HG02973 (cell line): ENCODE results near the gene GAS7.
A peak's percentile ranks its signal among the peaks of the same experiment; 100 is the strongest.

Source experiments
- ATAC-seq: cut with Tn5 transposase; IDR thresholded peaks from one replicate; pipeline ENCODE4 v1.9.1; 2021; ENCODE audit warnings: moderate library complexity; ENCODE audit not compliant: unreplicated experiment

GAS7 gene

DNA sequence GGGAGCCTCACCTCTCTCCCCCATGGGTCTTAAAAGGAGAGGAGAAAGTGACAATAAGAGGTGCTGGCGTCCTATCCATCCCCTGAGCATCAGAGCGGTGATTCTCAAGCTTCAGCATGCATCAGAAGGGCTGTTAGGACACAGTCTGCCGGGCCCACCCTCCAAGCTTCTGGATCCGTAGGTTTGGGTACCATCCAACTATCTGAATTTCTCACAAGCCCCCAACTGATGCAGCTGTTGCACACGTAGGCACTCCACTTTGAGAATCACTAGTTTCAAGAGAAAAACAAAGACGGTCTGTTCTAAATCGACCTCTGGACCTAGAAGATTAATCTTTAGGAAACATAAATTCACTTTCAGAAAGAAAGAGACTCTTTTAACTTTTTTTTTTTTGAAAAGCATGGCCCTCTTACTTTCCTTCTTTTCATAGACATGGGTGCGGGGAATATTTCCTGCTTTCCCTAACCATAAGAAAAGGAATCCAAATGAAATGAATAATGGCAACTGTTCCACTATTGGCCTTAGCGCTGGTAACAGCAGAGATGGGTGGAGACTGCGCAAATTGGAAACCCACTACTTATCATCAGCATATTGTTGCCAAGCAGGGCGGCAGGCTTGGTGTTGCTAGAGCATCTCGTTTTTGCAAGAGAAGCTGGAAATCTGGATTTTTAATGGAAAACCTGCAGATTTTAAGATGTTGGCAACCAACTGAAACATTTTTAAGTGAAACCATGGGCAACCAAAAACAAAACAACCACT is 144.4 kb downstream of the GAS7 start:
- ATAC-seq: no peak

DNA sequence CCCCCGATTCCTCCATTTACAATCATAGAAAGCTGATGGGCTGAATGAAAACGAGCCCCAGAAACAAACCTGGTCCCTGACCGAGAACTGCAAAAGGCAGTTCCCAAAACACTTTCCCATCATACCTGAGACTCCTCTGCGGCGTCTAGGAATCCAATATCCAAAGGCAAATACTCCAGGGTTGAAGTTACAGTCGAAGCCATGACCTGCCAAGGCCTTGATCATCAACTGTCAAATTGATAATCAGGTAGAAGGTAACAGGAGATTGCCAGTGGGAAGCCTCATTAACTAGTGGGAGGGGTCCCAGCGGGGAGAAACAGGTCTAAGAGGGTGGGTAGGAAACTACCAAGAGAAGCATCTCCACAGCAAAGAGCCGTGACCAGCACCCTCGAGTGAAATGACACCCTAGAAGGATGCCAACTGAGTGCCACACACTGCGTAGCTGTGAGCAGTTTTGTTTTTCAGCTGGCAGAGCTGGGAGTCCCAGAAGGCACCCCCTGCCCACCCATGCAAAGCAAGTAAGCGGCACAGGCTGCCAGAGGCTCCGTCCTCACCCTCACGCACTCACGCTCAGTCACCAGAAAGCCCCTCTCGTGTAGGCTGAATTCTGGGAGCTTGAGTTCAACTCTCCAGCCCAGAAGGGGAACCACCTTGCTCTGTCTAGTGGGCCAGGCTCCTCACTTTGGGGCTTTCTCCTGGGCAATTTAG is 146.1 kb downstream of the GAS7 start:
- no peak for ATAC-seq

DNA sequence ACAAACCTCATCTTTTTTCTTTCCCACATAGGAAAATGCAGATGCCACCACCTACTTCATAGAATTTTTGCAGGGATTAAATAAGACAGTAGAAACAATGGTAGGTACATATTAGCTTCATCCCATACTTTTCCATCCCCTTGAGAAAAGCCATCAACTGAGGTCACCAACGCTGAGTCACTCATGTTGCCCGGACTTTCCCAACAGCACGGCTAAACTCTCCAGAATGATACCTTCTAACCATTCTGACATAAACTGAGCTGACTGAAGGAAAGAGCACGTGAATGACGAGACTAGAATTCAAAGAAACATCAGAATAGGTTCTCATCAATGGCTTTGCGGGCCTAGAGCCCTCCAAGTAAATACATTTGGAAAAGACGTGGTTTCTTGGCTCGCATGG is 147.3 kb downstream of the GAS7 start:
- no peak for ATAC-seq

DNA sequence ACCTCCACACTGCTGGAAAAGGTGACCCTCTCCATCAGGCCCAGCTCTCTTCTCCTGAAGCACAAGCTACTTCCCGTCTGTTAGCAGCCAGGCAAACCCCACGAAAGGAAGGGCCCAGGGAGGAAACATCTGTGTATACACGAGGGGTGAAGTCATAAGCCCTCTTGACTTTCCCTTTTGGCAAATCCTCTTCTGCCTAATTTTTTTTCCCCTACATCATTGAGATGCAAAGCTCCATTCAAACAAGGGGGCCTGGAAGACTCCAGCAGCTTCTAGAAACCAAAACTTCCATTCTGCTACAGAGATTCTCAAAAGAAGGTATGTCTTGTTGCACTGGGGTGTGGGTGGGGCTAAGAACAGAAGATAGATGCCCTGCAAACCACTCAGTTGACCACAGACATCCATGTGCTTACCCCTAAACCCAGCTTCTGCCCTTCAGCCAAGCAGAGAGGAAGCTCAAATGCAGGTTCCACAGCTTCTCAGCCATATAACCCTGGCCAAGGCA is 147.8 kb downstream of the GAS7 start:
- peak; percentile 34 for ATAC-seq

DNA sequence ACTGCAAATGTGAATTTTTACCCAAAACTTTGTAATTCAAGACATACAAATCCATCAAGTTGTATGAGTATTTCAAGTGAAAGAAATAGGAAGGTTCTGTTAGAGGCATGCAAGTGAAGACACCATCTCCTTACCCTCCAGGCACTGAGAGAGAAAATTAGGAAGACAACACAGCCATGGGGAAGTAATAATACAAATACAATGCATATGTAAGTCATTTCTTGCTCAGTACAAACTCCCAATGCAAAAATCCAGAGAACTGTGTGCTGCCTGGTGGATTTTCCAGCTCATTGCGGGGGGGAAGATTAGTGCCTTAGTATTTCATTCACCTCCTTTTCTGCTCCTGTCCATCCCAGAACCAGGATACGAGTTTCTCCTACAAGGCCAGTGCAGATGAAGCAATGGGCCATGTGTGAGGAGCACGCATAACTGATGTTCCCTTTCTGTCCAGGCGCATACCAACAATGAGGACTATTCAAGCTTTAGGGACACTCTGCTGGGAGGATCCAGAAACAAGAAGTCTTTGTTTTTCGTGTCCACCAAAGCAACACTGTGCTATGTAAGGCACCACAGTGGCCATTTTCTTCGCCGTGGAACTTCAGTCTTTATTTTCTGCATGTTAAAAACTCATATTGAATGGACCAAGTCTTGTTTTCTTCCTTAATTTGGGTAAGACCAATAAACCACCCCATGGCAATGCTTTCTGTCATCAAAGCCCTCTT is 149.6 kb downstream of the GAS7 start:
- no peak for ATAC-seq

DNA sequence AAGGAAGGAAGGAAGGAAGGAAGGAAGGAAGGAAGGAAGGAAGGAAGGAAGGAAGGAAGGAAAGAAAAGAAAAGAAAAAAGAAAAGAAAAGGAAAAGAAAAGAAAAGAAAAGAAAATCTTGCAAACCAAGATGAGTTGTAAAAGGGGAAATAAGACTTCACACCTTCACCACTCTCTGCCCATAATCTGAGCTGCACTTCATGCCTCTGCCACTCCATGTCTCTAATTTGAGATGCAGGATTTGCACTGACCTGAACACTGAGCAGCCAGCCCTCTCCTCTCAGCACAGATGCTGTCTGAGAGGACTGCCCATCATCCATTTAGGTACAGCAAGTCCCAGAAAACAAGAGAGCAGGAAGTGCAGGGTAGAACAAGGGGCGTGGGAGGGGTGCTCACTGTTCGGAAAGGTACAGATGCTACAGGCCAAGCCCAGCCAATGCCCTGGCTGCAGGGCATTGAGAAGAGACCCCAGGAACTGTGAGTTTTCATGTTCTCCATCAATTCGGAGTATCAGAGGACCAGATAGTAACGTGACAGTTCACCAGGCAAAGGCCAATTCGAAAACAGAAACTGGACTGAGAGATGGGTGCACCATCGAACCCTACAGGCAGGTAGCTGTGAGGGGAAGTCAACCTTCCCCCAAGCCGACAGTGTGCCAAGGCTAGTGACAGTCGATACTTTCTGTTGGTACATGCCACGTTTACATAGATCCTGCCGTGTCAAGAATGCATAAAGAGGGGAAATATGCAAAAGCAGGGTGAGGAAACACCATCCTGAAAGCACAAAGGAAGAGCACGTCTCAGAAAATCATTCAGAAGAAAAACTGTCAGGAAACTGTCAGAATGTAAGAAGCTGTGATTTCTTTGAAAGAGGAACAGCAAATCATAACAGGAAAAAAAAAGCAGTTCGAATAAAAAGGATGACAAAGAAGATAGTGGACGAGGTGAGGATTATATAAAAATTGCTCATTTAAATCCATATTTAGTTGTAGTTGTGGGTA is 151.3 kb downstream of the GAS7 start:
- ATAC-seq: peak; percentile 38

DNA sequence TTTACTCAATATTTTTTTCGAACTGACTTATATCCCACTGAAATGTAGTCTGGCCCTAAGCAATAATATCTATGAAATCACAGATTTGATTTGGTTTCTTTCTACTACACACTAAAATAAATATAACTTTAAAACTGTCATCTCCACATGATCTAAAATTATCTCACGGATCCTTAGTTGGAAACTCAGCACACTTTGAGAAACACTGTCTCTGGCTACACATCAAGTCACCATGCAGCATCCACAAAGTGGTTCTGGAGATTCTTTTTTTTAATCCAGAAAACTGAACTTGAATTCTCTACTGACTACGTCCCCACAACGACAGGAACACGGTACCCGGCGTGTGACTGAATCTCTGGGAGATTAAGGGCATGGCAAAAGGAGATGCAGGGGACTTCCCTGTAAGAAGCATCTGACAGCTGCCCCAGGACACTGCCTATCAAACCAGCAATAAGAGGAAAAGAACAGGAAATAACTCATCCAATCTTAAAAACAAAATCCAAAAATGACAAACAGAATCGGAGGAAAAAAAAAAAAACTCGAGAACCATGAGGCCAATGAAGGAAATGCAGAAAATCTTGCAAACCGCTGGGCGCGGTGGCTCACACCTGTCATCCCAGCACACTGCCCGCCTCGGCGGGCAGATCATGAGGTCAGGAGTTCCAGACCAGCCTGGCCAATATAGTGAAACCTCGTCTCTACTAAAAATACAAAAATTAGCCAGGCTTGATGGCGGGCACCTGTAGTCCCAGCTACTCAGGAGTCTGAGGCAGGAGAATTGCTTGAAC is 152.3 kb downstream of the GAS7 start:
- no peak for ATAC-seq

DNA sequence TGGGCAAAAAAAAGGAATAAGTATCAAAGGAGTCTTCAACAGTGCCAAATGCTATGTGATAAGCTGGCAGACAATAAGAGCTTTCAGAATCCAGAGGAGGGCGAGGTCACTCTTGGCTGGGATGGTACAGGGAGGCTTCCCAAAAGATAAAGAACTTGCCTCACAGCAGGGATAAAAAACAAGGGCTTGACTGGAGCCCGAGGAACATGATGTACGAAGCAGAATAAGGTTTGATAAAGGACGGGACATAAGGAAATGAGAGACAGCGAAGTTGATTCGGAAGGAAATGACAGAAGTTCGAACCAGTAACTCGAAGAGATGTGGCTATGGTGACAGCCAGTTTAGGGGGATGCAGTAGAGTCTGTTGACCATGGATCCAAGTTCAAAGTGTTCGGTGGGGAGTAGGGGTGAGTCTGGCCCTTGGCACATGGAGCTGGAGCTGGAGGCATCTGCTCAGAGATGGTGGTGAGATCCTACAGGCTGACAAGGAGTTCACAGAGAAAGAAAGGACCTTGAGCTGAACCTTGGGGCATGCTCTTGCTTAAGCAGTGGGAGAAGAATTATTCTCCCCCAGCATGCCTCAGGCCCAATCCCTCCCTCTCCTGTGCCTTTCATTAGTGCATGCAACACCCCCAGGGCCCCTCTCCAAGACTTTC is 155.7 kb downstream of the GAS7 start:
- ATAC-seq: no peak

DNA sequence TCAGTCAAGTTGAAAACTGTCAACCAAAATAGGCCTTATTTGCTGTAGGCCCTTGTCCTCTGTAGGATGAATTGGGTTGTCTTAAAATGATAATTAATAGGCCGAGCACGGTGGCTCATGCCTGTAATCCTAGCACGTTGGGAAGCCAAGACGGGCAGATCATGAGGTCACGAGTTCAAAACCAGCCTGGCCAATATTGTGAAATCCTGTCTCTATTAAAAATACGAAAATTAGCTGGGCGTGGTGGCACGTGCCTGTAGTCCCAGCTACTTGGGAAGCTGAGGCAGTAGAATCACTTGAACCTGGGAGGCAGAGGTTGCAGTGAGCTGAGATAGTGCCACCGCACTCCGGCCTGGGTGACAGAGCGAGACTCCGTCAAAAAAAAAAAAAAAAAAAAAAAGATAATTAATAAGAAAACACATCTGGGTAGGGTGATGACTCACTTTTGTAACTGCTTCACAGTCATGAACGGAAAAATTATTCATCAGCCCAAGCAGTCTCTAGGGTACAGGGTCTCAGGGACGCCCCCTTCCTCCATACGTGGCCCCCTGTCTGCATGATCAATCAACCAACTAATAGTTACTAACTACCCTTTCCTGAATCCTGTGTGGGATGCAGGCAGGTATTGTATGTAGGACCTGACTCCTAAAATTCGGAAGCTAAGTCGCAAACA is 156.4 kb downstream of the GAS7 start:
- no peak for ATAC-seq

DNA sequence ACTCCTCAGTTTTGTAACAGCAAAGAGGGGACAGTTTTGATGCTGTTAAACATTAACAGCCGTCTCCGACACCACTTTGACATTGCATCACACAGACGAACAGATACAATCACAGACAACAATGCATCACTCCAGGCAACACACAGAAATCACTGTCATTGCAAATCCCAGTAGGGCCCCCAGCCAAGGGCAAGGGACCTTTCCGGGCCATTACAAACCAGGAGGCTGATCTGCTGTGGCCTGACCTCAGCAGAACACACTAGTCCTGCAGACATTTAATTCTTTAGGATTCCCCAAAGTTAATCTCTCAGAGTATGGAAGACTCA is 157.2 kb downstream of the GAS7 start:
- ATAC-seq: no peak

DNA sequence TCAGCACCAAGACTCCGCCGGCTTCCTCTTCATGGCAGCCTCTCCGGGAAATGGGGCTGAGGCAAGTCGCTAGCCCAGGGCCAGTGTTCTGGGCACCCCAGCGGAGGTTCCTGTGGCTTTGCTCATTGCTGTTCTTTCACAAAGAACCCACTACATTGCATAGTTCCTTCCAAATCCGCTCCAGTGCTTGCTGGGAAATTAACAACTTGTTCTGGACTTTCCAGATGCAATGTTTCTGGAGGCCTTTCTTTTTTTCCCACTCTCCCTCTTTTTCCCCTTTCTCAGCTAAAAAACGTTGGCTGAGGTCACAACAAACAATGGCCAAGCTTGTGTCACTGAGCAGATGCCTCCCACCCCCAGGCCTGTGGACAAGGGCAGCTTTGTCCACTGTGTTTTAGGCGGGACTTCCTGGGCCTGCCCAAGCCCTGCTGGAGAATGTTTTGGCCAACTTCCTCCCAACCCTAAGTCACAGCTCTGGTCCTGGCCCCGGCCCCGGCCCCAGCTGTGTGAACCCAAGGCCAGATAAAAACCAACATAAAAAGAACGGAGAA is 161.8 kb downstream of the GAS7 start:
- no peak for ATAC-seq

DNA sequence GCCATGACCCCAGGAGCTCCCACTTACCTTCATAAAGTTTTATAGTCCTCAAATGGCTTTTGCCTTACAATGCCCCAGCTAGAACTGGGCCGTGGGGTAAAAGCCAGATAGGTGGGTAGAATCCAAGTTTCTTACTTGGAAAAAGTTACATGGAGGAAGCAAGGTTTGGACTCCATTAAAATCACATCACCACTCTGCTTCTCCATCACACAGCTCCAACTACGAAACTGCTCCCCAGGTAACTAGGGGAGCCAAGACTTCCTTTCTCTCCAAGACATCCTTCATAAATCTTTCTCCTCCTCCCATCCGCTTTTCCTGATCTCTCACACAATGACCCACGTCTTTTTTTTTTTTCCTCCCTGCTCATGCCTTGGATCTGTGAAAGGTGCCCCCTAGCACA is 162.5 kb downstream of the GAS7 start:
- ATAC-seq: no peak

DNA sequence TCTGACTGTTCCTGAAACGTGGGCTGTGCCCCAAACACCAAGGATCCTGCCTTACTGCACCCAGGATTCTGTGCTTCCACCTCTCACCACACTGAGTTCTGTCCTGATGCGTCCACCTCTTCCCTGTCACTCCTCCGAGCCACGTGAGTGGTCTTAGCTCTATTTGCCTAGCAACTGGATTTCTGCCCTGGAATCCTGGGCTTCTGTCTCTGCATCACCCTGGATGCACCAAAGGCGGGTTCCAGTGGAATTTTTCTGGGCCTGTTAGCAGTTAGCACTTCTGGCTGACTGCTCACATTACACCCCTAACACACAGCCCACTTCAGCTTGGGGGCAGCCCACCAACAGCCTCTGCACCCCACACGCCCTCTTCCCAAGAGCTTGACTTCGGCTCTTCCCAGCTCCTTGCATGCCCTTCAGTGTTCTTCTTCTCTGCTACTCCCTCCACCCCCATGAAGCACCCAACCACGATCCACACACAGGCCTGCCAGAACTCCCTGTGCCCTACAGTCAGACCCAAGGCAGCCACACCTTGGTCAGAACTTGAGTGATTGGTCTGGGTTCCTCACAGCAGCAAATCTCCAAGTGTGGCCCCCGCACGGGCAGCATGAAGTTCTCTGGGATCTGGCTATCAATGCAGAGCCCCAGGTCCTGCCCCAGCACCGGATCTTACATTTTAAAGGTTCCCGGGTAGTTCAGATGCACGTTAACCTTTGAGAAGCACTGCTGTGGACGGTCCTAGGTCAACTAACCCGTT is 163.5 kb downstream of the GAS7 start:
- ATAC-seq: no peak

DNA sequence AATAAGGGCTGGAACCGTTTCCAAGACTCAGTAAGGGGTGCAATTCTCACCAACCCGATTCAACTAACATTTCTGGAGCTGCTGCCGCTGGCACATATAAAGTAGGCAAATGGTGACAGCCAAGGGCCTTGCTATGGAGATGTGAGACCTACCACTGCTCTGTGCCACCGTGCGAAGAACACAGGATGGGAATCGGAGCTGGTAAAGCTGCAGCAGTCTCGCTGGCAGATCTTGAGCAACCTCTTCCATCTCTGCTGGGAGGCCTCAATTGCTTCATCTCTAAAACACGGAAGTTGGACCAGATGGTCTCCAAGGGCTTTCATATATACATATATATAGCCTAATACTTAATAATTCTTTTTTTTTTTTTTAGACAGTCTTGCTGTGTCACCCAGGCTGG is 164.4 kb downstream of the GAS7 start:
- no peak for ATAC-seq

DNA sequence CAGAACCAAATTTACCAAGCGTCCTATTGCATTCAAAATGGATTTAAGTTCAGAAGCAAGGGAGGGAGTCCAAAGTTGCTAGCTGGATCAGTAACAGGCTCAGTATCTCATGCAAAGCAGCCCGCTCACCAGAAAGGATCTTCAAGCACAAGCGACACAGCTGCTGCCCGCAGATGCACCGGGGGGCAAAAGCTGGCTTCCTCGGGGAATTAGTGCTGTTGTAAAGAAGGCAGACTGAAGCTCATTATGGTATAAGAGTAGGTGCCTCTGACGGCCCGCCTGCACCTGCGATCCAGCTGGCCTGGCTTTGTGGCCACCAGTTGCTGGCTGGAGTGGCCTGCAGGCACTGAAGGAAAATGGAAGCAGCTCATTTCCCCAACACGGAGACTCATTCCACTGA is 165.0 kb downstream of the GAS7 start:
- no peak for ATAC-seq

DNA sequence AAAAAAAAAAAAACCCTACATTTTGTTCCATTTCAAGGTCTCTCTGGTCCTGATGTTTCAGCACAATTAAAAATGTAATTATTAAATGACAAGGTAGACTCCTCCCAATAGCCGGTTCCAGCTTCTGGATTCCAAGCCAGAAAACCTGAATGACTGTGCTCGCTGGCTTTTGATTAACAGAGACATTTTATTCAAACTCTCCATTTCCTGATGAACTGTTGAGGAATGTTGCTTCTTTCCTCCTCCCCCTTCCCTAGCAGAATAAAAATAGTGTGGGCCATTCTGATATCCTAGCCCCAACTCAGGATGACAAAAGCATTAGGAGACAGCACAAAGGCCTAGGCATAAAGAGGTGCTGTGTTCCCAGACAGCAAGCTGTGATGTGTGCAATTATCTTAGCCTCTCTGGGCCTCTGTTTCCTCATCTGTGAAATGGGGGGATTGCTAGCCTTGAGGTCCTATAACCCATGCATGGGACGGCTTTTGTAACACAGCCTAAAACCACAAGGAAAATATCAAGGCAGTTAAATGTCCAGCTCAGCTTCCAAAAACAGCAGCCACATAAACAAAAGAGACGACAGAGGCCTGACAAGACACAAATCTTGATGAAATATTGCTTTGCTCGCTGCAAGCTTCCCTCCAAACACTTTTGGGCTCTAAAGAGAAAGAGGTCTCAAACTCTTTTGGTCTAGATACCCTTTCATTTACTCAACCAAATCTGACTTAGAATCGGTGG is 166.1 kb downstream of the GAS7 start:
- no peak for ATAC-seq

DNA sequence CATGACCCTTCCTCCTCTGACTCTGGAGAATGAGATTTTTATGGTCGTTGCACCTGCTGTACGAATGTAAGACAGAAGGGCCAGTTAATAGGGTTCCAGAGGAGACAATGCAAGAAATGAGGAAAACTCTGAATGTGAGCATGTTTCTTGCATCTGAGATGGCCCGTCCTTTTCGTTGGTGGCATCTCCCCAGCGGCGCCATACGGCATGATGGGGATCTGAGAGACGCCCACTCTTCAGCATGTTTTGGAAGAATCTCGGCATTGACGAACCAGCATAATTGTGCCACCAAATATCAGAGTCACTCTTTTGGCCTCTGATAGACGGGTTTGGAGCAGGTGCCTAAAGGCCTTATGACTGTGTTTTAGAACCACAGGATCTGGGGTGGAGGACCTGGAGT is 166.8 kb downstream of the GAS7 start:
- ATAC-seq: no peak
